Activated naive CD8-positive, alpha-beta T cell (primary cell): ENCODE measurements around the gene RABGAP1.

Experiments used
- H3K27ac Mint-ChIP-seq: one replicate; pipeline ENCODE4 v1.8.0; 2021; ENCODE audit warnings: mixed read lengths
- H3K27me3 Mint-ChIP-seq: one replicate; pipeline ENCODE4 v1.8.0; 2021; ENCODE audit warnings: mixed read lengths
- H3K36me3 Mint-ChIP-seq: one replicate; pipeline ENCODE4 v1.8.0; 2021; ENCODE audit warnings: mixed read lengths
- H3K4me1 Mint-ChIP-seq: one replicate; pipeline ENCODE4 v1.8.0; 2021; ENCODE audit warnings: low read depth, mixed read lengths
- H3K4me3 Mint-ChIP-seq: one replicate; pipeline ENCODE4 v1.8.0; 2021; ENCODE audit warnings: mild to moderate bottlenecking, mixed read lengths
- H3K9me3 Mint-ChIP-seq: one replicate; pipeline ENCODE4 v1.8.0; 2021; ENCODE audit warnings: low read depth, mixed read lengths

Gene RABGAP1

DNA sequence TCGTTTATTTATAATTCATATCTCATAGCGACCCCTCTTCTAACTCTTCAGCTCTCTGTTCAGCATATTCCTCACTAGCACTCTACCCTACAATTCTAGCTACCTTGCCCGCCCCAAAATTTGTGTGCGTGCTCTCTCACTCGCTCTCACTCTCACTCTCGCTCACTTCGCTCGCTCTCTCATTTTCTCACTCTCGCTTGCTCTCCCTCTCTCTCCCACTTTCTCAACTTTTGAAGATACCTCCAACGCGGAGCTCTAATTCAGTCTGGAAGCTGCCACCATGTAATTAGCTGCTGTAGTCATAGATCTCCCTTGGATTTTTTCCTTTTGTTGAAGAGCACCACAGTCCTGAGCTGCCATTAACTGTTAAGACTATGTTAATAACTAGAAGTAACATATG lies 123.1 kb downstream of the RABGAP1 start:
- no peak overlapping the region for H3K4me3 Mint-ChIP-seq
- H3K27me3 Mint-ChIP-seq, result no peaks in the 10 kb centered on the region
- H3K36me3 Mint-ChIP-seq, result peaks cover 31% of the 10 kb centered on the region
- H3K4me1 Mint-ChIP-seq, result no peaks in the 10 kb centered on the region
- H3K9me3 Mint-ChIP-seq, result no peaks in the 10 kb centered on the region
- no peak overlapping the region for H3K27ac Mint-ChIP-seq

DNA sequence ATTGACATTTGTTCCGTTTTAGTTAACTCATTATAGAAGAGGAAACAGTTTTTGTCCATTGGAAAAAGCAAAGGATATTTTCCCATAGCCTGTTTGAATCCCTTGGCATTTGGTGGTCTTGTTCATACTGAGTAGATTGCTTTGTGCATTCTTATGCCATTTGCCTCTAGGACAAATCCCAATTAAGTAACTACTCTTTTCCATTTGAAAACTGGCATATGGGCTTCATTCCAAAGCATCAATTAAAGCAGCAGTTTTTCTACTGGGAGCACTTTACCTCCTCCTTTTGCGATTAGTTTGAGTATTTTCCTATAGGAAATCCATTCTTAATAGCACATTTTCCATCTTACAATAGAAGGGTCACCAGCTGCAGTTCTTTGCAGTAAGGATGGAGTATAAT lies 123.9 kb downstream of the RABGAP1 start:
- H3K9me3 Mint-ChIP-seq, result no peaks in the 10 kb centered on the region
- H3K4me1 Mint-ChIP-seq, result no peaks in the 10 kb centered on the region
- no peak overlapping the region for H3K4me3 Mint-ChIP-seq
- peaks cover 29% of the 10 kb centered on the region for H3K36me3 Mint-ChIP-seq
- no peak overlapping the region for H3K27ac Mint-ChIP-seq
- no peaks in the 10 kb centered on the region for H3K27me3 Mint-ChIP-seq

GRCh38 chr9:123065196-123065595 lies 124.4 kb downstream of the RABGAP1 start:
- H3K4me1 Mint-ChIP-seq, result no peaks in the 10 kb centered on the region
- H3K9me3 Mint-ChIP-seq, result no peaks in the 10 kb centered on the region
- no peaks in the 10 kb centered on the region for H3K27me3 Mint-ChIP-seq
- no peak overlapping the region for H3K4me3 Mint-ChIP-seq
- no peak overlapping the region for H3K27ac Mint-ChIP-seq
- H3K36me3 Mint-ChIP-seq, result peaks cover 30% of the 10 kb centered on the region

- Mint-ChIP-seq H3K4me1 (no peaks in the 10 kb centered on the region), H3K4me3 (no peak overlapping the region), H3K36me3 (peaks cover 32% of the 10 kb centered on the region), H3K27ac (no peak overlapping the region), H3K9me3 (no peaks in the 10 kb centered on the region), H3K27me3 (no peaks in the 10 kb centered on the region)
These were observed 126.3 kb downstream of the RABGAP1 start for GRCh38 chr9:123067136-123067535.

GRCh38 chr9:123069010-123069481 lies 128.2 kb downstream of the RABGAP1 start:
- no peak overlapping the region for H3K4me3 Mint-ChIP-seq
- no peaks in the 10 kb centered on the region for H3K27me3 Mint-ChIP-seq
- H3K4me1 Mint-ChIP-seq, result no peaks in the 10 kb centered on the region
- H3K36me3 Mint-ChIP-seq, result peaks cover 28% of the 10 kb centered on the region
- H3K9me3 Mint-ChIP-seq, result no peaks in the 10 kb centered on the region
- no peak overlapping the region for H3K27ac Mint-ChIP-seq

DNA sequence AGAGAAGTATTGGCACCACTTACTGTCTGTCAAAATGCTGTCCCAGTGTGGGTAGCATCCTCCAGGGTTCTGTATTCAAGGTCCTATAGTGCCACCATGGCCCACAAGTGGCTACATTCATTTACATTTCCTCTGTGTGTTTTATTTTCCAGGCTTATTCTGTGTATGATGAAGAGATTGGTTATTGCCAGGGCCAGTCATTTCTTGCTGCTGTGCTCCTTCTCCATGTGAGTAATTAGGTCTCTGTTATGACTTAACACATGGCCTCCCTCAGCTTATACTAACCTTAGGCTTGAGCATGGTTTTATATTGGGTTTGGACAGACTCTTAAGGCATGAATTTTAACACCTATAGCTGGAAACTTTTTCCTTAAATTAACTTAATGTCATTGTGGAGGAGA lies 129.4 kb downstream of the RABGAP1 start:
- Mint-ChIP-seq H3K4me1 (no peaks in the 10 kb centered on the region), H3K4me3 (no peak overlapping the region), H3K36me3 (peaks cover 24% of the 10 kb centered on the region), H3K27me3 (no peaks in the 10 kb centered on the region), H3K9me3 (no peaks in the 10 kb centered on the region), H3K27ac (no peak overlapping the region)

GRCh38 chr9:123072407-123072995 lies 131.7 kb downstream of the RABGAP1 start:
- Mint-ChIP-seq H3K27ac (no peak overlapping the region), H3K36me3 (peaks cover 7% of the 10 kb centered on the region), H3K4me1 (no peaks in the 10 kb centered on the region), H3K4me3 (no peak overlapping the region), H3K27me3 (no peaks in the 10 kb centered on the region), H3K9me3 (no peaks in the 10 kb centered on the region)

DNA sequence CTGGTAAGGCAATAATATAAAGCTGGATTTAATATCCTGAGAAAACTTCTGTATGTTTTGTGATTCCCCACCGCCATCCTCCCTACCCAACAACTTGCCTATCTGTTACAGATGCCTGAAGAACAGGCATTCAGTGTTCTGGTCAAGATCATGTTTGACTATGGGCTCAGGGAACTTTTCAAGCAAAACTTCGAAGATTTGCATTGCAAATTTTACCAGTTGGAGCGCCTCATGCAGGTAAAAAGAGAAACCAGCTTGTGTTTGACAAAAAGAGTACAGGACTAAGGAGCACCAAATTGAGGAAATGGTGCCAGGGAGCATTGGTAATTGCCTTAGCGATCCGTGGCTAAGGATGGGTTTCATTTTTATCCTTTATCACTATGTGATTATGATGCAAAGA lies 132.6 kb downstream of the RABGAP1 start:
- H3K9me3 Mint-ChIP-seq, result no peaks in the 10 kb centered on the region
- no peaks in the 10 kb centered on the region for H3K27me3 Mint-ChIP-seq
- H3K4me3 Mint-ChIP-seq, result no peak overlapping the region
- H3K36me3 Mint-ChIP-seq, result peaks cover 4% of the 10 kb centered on the region
- H3K4me1 Mint-ChIP-seq, result no peaks in the 10 kb centered on the region
- no peak overlapping the region for H3K27ac Mint-ChIP-seq

DNA sequence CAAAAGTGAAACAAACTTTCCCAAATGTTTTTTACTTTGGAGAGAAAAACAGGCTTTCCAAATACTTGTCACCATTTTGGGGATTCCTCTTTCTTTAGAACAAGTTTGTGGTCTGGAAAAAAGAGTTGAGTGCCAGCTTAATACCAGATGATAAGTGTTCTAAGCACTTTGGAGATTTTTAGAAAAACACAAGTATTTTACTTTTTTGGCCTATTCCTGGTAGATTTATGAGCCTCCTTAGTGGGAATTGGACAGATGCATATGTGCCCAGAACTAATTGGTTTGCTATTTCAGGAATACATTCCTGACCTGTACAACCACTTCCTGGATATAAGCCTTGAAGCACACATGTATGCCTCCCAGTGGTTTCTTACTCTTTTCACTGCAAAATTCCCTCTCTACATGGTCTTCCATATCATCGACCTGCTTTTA lies 133.2 kb downstream of the RABGAP1 start:
- Mint-ChIP-seq H3K9me3 (no peaks in the 10 kb centered on the region), H3K4me1 (no peaks in the 10 kb centered on the region), H3K4me3 (no peak overlapping the region), H3K36me3 (peaks cover 4% of the 10 kb centered on the region), H3K27ac (no peak overlapping the region), H3K27me3 (no peaks in the 10 kb centered on the region)

- no peaks in the 10 kb centered on the region for H3K9me3 Mint-ChIP-seq
- H3K4me3 Mint-ChIP-seq, result no peak overlapping the region
- H3K4me1 Mint-ChIP-seq, result no peaks in the 10 kb centered on the region
- peaks cover 6% of the 10 kb centered on the region for H3K36me3 Mint-ChIP-seq
- no peaks in the 10 kb centered on the region for H3K27me3 Mint-ChIP-seq
- H3K27ac Mint-ChIP-seq, result no peak overlapping the region
These were observed 133.8 kb downstream of the RABGAP1 start for GRCh38 chr9:123074628-123075027.

GRCh38 chr9:123080444-123080843 lies 139.6 kb downstream of the RABGAP1 start:
- no peak overlapping the region for H3K27ac Mint-ChIP-seq
- H3K36me3 Mint-ChIP-seq, result peaks cover 8% of the 10 kb centered on the region
- no peaks in the 10 kb centered on the region for H3K4me1 Mint-ChIP-seq
- H3K27me3 Mint-ChIP-seq, result no peaks in the 10 kb centered on the region
- no peak overlapping the region for H3K4me3 Mint-ChIP-seq
- no peaks in the 10 kb centered on the region for H3K9me3 Mint-ChIP-seq

- Mint-ChIP-seq H3K27ac (no peak overlapping the region), H3K9me3 (no peaks in the 10 kb centered on the region), H3K4me3 (no peak overlapping the region), H3K27me3 (no peaks in the 10 kb centered on the region), H3K36me3 (peaks cover 11% of the 10 kb centered on the region), H3K4me1 (no peaks in the 10 kb centered on the region)
These were observed 141.0 kb downstream of the RABGAP1 start for GRCh38 chr9:123081824-123082223.

DNA sequence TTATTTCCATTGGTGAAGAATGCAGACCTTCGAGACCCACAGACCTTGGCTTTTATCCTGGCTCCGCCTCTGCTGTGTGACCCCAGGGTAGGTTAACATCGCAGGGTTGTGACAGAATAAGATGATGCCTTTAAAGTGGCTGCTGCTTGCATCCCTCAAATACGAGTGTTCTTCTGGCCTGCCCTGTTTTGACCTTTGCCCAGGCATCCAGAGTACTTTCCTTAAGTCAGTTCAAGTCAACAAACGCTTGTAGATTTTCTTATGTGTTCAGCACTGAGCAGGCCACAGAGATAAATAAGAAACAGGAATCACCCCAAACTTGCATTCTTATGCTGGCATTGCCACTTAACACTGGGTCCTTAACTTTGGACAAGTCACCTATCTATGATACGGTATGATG lies 142.9 kb downstream of the RABGAP1 start:
- Mint-ChIP-seq H3K27ac (no peak overlapping the region), H3K36me3 (peaks cover 13% of the 10 kb centered on the region), H3K9me3 (no peaks in the 10 kb centered on the region), H3K27me3 (no peaks in the 10 kb centered on the region), H3K4me1 (no peaks in the 10 kb centered on the region), H3K4me3 (no peak overlapping the region)

DNA sequence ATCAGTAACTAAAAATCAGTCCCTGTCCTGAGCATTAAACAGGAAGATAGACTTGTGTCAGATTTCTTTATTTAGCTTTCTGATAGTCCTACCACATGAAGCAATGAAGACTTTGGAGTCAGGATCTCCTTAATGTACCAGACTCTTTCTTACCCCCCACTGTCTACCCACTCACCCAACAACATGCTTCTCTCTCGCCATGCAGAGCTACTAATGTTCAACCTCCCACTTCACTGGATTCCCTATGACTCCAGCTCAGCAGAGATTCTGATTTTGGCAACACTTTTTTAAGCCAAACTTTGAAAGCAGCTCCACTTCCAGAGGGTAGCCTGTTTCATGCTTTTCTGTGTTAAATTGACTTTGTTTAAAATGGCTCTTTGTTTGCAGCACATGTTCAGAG lies 143.4 kb downstream of the RABGAP1 start:
- Mint-ChIP-seq H3K36me3 (peaks cover 15% of the 10 kb centered on the region), H3K4me1 (no peaks in the 10 kb centered on the region), H3K4me3 (no peak overlapping the region), H3K27ac (no peak overlapping the region), H3K9me3 (no peaks in the 10 kb centered on the region), H3K27me3 (no peaks in the 10 kb centered on the region)

- no peaks in the 10 kb centered on the region for H3K9me3 Mint-ChIP-seq
- no peak overlapping the region for H3K4me3 Mint-ChIP-seq
- peaks cover 11% of the 10 kb centered on the region for H3K36me3 Mint-ChIP-seq
- H3K27ac Mint-ChIP-seq, result no peak overlapping the region
- H3K27me3 Mint-ChIP-seq, result no peaks in the 10 kb centered on the region
- H3K4me1 Mint-ChIP-seq, result no peaks in the 10 kb centered on the region
These were observed 145.1 kb downstream of the RABGAP1 start for GRCh38 chr9:123085916-123086315.

DNA sequence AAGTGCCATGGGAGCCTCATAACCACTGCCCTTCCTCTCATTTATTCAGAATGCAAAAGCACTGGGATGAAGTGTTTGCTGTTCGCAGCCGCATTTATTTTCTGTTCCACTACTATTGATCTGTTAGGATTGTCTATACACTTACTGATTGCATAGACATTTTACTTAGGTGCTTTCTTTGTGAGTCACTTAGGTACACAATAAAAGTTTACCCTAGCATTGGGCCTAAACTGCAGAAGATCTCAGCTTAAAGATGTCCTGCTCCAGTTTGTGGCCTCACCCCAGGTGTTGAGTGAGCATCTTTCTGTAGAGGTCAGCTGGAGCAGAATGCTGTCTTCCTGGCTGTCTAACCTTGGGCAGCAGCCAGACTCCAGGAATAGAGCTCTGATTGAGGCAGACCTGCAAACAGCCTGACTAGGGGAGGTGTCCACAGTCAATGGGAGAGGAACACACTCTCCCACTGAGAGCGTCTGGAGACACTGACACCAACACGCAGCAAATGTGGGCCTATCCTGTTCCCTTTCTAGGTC lies 146.6 kb downstream of the RABGAP1 start:
- Mint-ChIP-seq H3K36me3 (peaks cover 10% of the 10 kb centered on the region), H3K27me3 (no peaks in the 10 kb centered on the region), H3K4me3 (no peak overlapping the region), H3K4me1 (no peaks in the 10 kb centered on the region), H3K27ac (no peak overlapping the region), H3K9me3 (no peaks in the 10 kb centered on the region)
